ENCODE measurements around the gene CBLN4.

The CBLN4 gene

GRCh38 chr20:56005389-56005715, at the start of gene CBLN4:
TSS of gene CBLN4 (minus strand) at chr20:56005519. CDS start at chr20:56004171, 1,348 bp downstream.
- no peak for DNase-seq (ENCODE audit: low read depth)

GRCh38 chr20:56043227-56043626, 37.9 kb upstream of the CBLN4 start:
- DNase-seq (ENCODE audit: low read depth): no peak

- DNase-seq (ENCODE audit: low read depth): no peak
Observed at GRCh38 chr20:56032251-56032650, 26.9 kb upstream of the CBLN4 start.

- DNase-seq (ENCODE audit: low read depth): no peak
Observed at GRCh38 chr20:56018716-56019115, 13.4 kb upstream of the CBLN4 start.

GRCh38 chr20:56018194-56018593, 12.9 kb upstream of the CBLN4 start:
- DNase-seq (ENCODE audit: low read depth): no peak

GRCh38 chr20:56017560-56017959, 12.2 kb upstream of the CBLN4 start:
- no peak for DNase-seq (ENCODE audit: low read depth)

- DNase-seq (ENCODE audit: low read depth): no peak
Observed at GRCh38 chr20:56014998-56015397, 9.7 kb upstream of the CBLN4 start.

GRCh38 chr20:56014151-56014550, 8.8 kb upstream of the CBLN4 start:
- no peak for DNase-seq (ENCODE audit: low read depth)

GRCh38 chr20:56004611-56005388, 519 bp downstream of the CBLN4 start:
- DNase-seq (ENCODE audit: low read depth): no peak

GRCh38 chr20:56004007-56004406, 1.3 kb downstream of the CBLN4 start:
- DNase-seq (ENCODE audit: low read depth): no peak

- DNase-seq (ENCODE audit: low read depth): no peak
Observed at GRCh38 chr20:56002908-56003800, 2.2 kb downstream of the CBLN4 start.

GRCh38 chr20:56001890-56002289, 3.4 kb downstream of the CBLN4 start:
- no peak for DNase-seq (ENCODE audit: low read depth)

GRCh38 chr20:56001106-56001785, 4.1 kb downstream of the CBLN4 start:
- no peak for DNase-seq (ENCODE audit: low read depth)

GRCh38 chr20:55978550-55978949, 26.8 kb downstream of the CBLN4 start:
- no peak for DNase-seq (ENCODE audit: low read depth)

- no peak for DNase-seq (ENCODE audit: low read depth)
Observed at GRCh38 chr20:55977690-55978459, 27.4 kb downstream of the CBLN4 start.

- DNase-seq (ENCODE audit: low read depth): no peak
Observed at GRCh38 chr20:55974491-55975202, 30.7 kb downstream of the CBLN4 start.

GRCh38 chr20:55964790-55965189, 40.5 kb downstream of the CBLN4 start:
- DNase-seq (ENCODE audit: low read depth): no peak

GRCh38 chr20:55961376-55962330, 43.7 kb downstream of the CBLN4 start:
- no peak for DNase-seq (ENCODE audit: low read depth)

GRCh38 chr20:55953201-55953600, 52.1 kb downstream of the CBLN4 start:
- DNase-seq (ENCODE audit: low read depth): no peak

- DNase-seq (ENCODE audit: low read depth): no peak
Observed at GRCh38 chr20:55947701-55948100, 57.6 kb downstream of the CBLN4 start.
